IPS DF 6.9 (cell line): ENCODE data around the gene MCU.
"Not testable (repeated sequence)": the region's sequence is repeated elsewhere in the genome, so short reads cannot be mapped to it uniquely, and the experiment has no call there.

Experiments used
- DNase-seq: peaks from one replicate; pipeline ENCODE4 v3.0.0-alpha.2; 2013; ENCODE audit warnings: low read depth, low spot score
- H3K27ac ChIP-seq: one replicate; pipeline ENCODE4 v1.5.1; 2013; ENCODE audit warnings: low read length, control low read depth
- H3K27me3 ChIP-seq: 2 replicates; pipeline ENCODE4 v1.6.1; 2013; ENCODE audit warnings: mild to moderate bottlenecking, low read length; ENCODE audit not compliant: control insufficient read depth, insufficient read depth
- H3K36me3 ChIP-seq: 2 replicates; pipeline ENCODE4 v1.6.1; 2013; ENCODE audit warnings: low read length; ENCODE audit not compliant: control insufficient read depth, insufficient read depth
- H3K4me1 ChIP-seq: 2 replicates; pipeline ENCODE4 v1.6.1; 2013; ENCODE audit warnings: low read length; ENCODE audit not compliant: control insufficient read depth, insufficient read depth
- H3K4me3 ChIP-seq: 2 replicates; pipeline ENCODE4 v1.5.1; 2013; ENCODE audit warnings: mild to moderate bottlenecking, low read length
- H3K9me3 ChIP-seq: 2 replicates; pipeline ENCODE4 v1.6.1; 2013; ENCODE audit warnings: low read length, inconsistent platforms; ENCODE audit not compliant: control insufficient read depth, insufficient read depth
- WGBS: extraction: QIAGEN DNeasy Blood & Tissue Kit; methylation state at CpG from one replicate; pipeline ENCODE4 v1.1.7; 2013; ENCODE audit warnings: mixed read lengths, missing lambda C conversion rate; ENCODE audit not compliant: insufficient read length, insufficient coverage; 5-methylcytosine and 5-hydroxymethylcytosine counted together

MCU gene

GRCh38 chr10:72697716-72698115 lies 5.8 kb downstream of the MCU start:
- no peak for DNase-seq

GRCh38 chr10:72702465-72702864 lies 10.5 kb downstream of the MCU start:
- H3K9me3 ChIP-seq, H3K27me3 ChIP-seq, H3K36me3 ChIP-seq, H3K27ac ChIP-seq, DNase-seq, H3K4me1 ChIP-seq, H3K4me3 ChIP-seq: not testable (repeated sequence)
- WGBS: no CpG with 5 or more reads among the region's 5 CpGs

More at GRCh38 chr10:72697716-72698115, 5.8 kb downstream of the MCU start:
- no peaks in the 10 kb centered on the region for H3K27me3 ChIP-seq
- H3K9me3 ChIP-seq: no peaks in the 10 kb centered on the region
- no peak overlapping the region for H3K27ac ChIP-seq
- H3K36me3 ChIP-seq: no peaks in the 10 kb centered on the region
- H3K4me1 ChIP-seq: no peaks in the 10 kb centered on the region; the same call in 1 of the 2 replicates
- no peak overlapping the region for H3K4me3 ChIP-seq

- no peak for DNase-seq
- Histone ChIP-seq H3K4me1 (no peaks in the 10 kb centered on the region; the same call in 1 of the 2 replicates), H3K36me3 (no peaks in the 10 kb centered on the region), H3K4me3 (no peak overlapping the region), H3K27me3 (no peaks in the 10 kb centered on the region), H3K27ac (no peak overlapping the region), H3K9me3 (no peaks in the 10 kb centered on the region)
- WGBS: no CpG with 5 or more reads among the region's 3 CpGs
These were observed 11.1 kb downstream of the MCU start for GRCh38 chr10:72702868-72703581.

- Histone ChIP-seq H3K27me3 (no peaks in the 10 kb centered on the region), H3K4me1 (no peaks in the 10 kb centered on the region; the same call in 1 of the 2 replicates), H3K4me3 (no peak overlapping the region), H3K36me3 (no peaks in the 10 kb centered on the region), H3K27ac (no peak overlapping the region), H3K9me3 (no peaks in the 10 kb centered on the region)
- WGBS: 100% methylated on average over 1 of the region's 4 CpGs
- no peak for DNase-seq
These were observed 12.2 kb downstream of the MCU start for GRCh38 chr10:72704117-72704516.

- Histone ChIP-seq H3K36me3 (no peaks in the 10 kb centered on the region), H3K27me3 (no peaks in the 10 kb centered on the region), H3K4me3 (no peak overlapping the region), H3K27ac (no peak overlapping the region), H3K4me1 (no peaks in the 10 kb centered on the region), H3K9me3 (no peaks in the 10 kb centered on the region)
- DNase-seq: no peak
- WGBS: no CpG with 5 or more reads among the region's 1 CpG
These were observed 17.1 kb downstream of the MCU start for GRCh38 chr10:72709041-72709440.

GRCh38 chr10:72712136-72712535 lies 20.2 kb downstream of the MCU start:
- no peaks in the 10 kb centered on the region for H3K9me3 ChIP-seq
- H3K27ac ChIP-seq: no peak overlapping the region
- peaks cover 2% of the 10 kb centered on the region; the same call in 1 of the 2 replicates for H3K36me3 ChIP-seq
- no peak overlapping the region for H3K4me3 ChIP-seq
- DNase-seq: no peak
- no peaks in the 10 kb centered on the region for H3K4me1 ChIP-seq
- no CpG with 5 or more reads among the region's 2 CpGs for WGBS
- H3K27me3 ChIP-seq: no peaks in the 10 kb centered on the region

GRCh38 chr10:72719941-72720592 lies 28.1 kb downstream of the MCU start:
- Histone ChIP-seq H3K36me3 (peaks cover 2% of the 10 kb centered on the region; the same call in 1 of the 2 replicates), H3K4me3 (no peak overlapping the region), H3K27me3 (no peaks in the 10 kb centered on the region), H3K9me3 (no peaks in the 10 kb centered on the region), H3K4me1 (no peaks in the 10 kb centered on the region), H3K27ac (no peak overlapping the region)
- no CpG with 5 or more reads among the region's 2 CpGs for WGBS
- DNase-seq: no peak

- no peak for DNase-seq
- Histone ChIP-seq H3K36me3 (no peaks in the 10 kb centered on the region), H3K4me3 (no peak overlapping the region), H3K27ac (no peak overlapping the region), H3K9me3 (no peaks in the 10 kb centered on the region), H3K27me3 (no peaks in the 10 kb centered on the region), H3K4me1 (no peaks in the 10 kb centered on the region)
- no CpG with 5 or more reads among the region's 4 CpGs for WGBS
These were observed 29.1 kb downstream of the MCU start for GRCh38 chr10:72720814-72721660.

GRCh38 chr10:72727130-72727529 lies 35.2 kb downstream of the MCU start:
- no peaks in the 10 kb centered on the region for H3K9me3 ChIP-seq
- WGBS: no CpG with 5 or more reads among the region's 2 CpGs
- H3K4me1 ChIP-seq: no peaks in the 10 kb centered on the region
- H3K27ac ChIP-seq: no peak overlapping the region
- no peaks in the 10 kb centered on the region for H3K27me3 ChIP-seq
- no peaks in the 10 kb centered on the region for H3K36me3 ChIP-seq
- no peak for DNase-seq
- H3K4me3 ChIP-seq: no peak overlapping the region

GRCh38 chr10:72728462-72728861 lies 36.5 kb downstream of the MCU start:
- Histone ChIP-seq H3K4me3 (no peak overlapping the region), H3K9me3 (no peaks in the 10 kb centered on the region), H3K4me1 (no peaks in the 10 kb centered on the region), H3K27me3 (no peaks in the 10 kb centered on the region; the same call in 1 of the 2 replicates), H3K36me3 (no peaks in the 10 kb centered on the region), H3K27ac (no peak overlapping the region)
- no CpG with 5 or more reads among the region's 2 CpGs for WGBS
- no peak for DNase-seq
